ENCODE data around the gene SEMA3D.

DNA sequence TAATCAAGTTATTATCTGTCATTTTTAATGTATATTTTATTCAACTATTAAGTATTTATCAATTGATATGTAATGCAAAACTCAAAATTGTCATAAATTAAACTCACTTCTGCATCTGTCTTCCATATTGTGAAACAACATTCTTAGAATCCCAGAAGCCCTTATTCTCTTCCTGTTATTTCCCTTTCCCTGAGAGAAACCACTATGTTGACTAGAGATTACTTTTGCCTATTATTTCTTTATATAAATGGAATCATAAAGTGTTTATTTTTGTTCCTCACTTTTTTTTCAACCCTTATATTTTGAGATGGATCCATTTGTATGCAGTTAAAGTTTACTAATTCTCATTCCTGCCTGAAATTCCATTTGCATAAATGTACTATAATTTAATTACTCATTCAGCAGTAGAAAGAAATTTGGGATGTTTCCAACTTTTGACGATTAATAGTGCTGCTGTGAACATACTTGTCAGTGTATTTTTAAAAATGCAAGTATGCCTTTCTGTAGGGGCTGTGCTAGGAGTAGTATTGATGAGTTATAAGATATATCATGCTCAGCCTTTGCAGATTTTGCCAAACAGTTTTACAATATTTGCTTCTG, 211.2 kb downstream of the SEMA3D start:
- TF ChIP-seq, protein P1, sequence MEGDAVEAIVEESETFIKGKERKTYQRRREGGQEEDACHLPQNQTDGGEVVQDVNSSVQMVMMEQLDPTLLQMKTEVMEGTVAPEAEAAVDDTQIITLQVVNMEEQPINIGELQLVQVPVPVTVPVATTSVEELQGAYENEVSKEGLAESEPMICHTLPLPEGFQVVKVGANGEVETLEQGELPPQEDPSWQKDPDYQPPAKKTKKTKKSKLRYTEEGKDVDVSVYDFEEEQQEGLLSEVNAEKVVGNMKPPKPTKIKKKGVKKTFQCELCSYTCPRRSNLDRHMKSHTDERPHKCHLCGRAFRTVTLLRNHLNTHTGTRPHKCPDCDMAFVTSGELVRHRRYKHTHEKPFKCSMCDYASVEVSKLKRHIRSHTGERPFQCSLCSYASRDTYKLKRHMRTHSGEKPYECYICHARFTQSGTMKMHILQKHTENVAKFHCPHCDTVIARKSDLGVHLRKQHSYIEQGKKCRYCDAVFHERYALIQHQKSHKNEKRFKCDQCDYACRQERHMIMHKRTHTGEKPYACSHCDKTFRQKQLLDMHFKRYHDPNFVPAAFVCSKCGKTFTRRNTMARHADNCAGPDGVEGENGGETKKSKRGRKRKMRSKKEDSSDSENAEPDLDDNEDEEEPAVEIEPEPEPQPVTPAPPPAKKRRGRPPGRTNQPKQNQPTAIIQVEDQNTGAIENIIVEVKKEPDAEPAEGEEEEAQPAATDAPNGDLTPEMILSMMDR (IDR thresholded peaks at IDR 0.05) = no peak
- TF ChIP-seq POLR2A (IDR thresholded peaks at IDR 0.05) = no peak
